Loucy (cell line): ENCODE data around the gene COL17A1.

Experiments used
- H2AFZ ChIP-seq: fragments of 200-600 bp; sonication (generic); 2 replicates; pipeline ENCODE4 v1.6.0; 2016; ENCODE audit warnings: antibody characterized with exemption, mild to moderate bottlenecking, low read length, moderate library complexity
- H3F3A ChIP-seq: fragments of 200-600 bp; 2 replicates; pipeline ENCODE4 v1.6.0; 2016; ENCODE audit warnings: antibody characterized with exemption, low read depth, mild to moderate bottlenecking
- H3K27me3 ChIP-seq: fragments of 200-600 bp; sonication (generic); 2 replicates; pipeline ENCODE4 v1.6.1; 2014; ENCODE audit warnings: low read length, mild to moderate bottlenecking; ENCODE audit not compliant: insufficient read depth, poor library complexity, severe bottlenecking
- H3K36me3 ChIP-seq: fragments of 200-600 bp; sonication (generic); 2 replicates; pipeline ENCODE4 v1.6.1; 2016; ENCODE audit warnings: low read length; ENCODE audit not compliant: insufficient read depth
- H3K4me1 ChIP-seq: fragments of 200-600 bp; sonication (generic); 2 replicates; pipeline ENCODE4 v1.5.1; 2014; ENCODE audit warnings: low read length, mild to moderate bottlenecking; ENCODE audit not compliant: insufficient read depth, poor library complexity, severe bottlenecking
- H3K4me2 ChIP-seq: fragments of 200-600 bp; sonication (generic); 2 replicates; pipeline ENCODE4 v1.6.0; 2014; ENCODE audit warnings: antibody characterized with exemption, low read length, low read depth, mild to moderate bottlenecking; ENCODE audit not compliant: poor library complexity, severe bottlenecking
- H3K4me3 ChIP-seq: fragments of 200-600 bp; sonication (generic); 2 replicates; pipeline ENCODE4 v1.5.1; 2014; ENCODE audit warnings: low read length, mild to moderate bottlenecking, mixed read lengths; ENCODE audit not compliant: poor library complexity, severe bottlenecking
- H3K79me2 ChIP-seq: fragments of 200-600 bp; sonication (generic); 2 replicates; pipeline ENCODE4 v1.6.1; 2014; ENCODE audit warnings: low read length; ENCODE audit not compliant: insufficient read depth
- H3K9ac ChIP-seq: fragments of 200-600 bp; sonication (generic); 2 replicates; pipeline ENCODE4 v1.6.0; 2014; ENCODE audit warnings: mild to moderate bottlenecking, low read depth, low read length, moderate library complexity; ENCODE audit not compliant: poor library complexity, severe bottlenecking
- H3K9me2 ChIP-seq: fragments of 200-600 bp; sonication (generic); replicated peaks from 2 replicates; pipeline ENCODE4 v1.6.1; 2016; ENCODE audit warnings: low read depth, low read length, mixed read lengths
- H3K9me3 ChIP-seq: fragments of 200-600 bp; sonication (generic); 2 replicates; pipeline ENCODE4 v1.6.1; 2014; ENCODE audit warnings: mild to moderate bottlenecking, antibody characterized with exemption, low read length, low read depth; ENCODE audit not compliant: insufficient read depth
- H4K20me1 ChIP-seq: fragments of 200-600 bp; sonication (generic); 2 replicates; pipeline ENCODE4 v1.6.0; 2014; ENCODE audit warnings: antibody characterized with exemption, low read length, mild to moderate bottlenecking; ENCODE audit not compliant: insufficient read depth, poor library complexity, severe bottlenecking
- CTCF ChIP-seq: fragments of 200-600 bp; sonication (generic); conservative IDR thresholded peaks from 2 replicates; pipeline ENCODE4 v1.5.1; 2014; ENCODE audit warnings: mild to moderate bottlenecking, antibody characterized with exemption, low read length
- EZH2phosphoT487 ChIP-seq: fragments of 200-600 bp; IDR thresholded peaks from 2 replicates; pipeline ENCODE4 v1.6.1; 2018; ENCODE audit warnings: antibody characterized with exemption, mild to moderate bottlenecking, moderate library complexity, borderline replicate concordance

COL17A1 gene

GRCh38 chr10:104057717-104058116 lies 28.0 kb downstream of the COL17A1 start:
- Histone ChIP-seq H3K79me2 (no peaks in the 10 kb centered on the region), H3K9me3 (no peaks in the 10 kb centered on the region), H3K4me2 (no peak overlapping the region), H3K4me1 (no peaks in the 10 kb centered on the region), H3K9ac (no peak overlapping the region), H3K9me2 (no peaks in the 10 kb centered on the region), H3K36me3 (no peaks in the 10 kb centered on the region), H3K27me3 (no peaks in the 10 kb centered on the region), H3K4me3 (no peak overlapping the region), H4K20me1 (no peaks in the 10 kb centered on the region), H2AFZ (no peak overlapping the region), H3F3A (no peaks in the 10 kb centered on the region)
- TF ChIP-seq EZH2phosphoT487, result no peak
- TF ChIP-seq CTCF, result no peak

GRCh38 chr10:104056619-104057273 lies 28.9 kb downstream of the COL17A1 start:
- Histone ChIP-seq H3K4me2 (no peak overlapping the region), H2AFZ (no peak overlapping the region), H3K79me2 (no peaks in the 10 kb centered on the region), H3K9me2 (no peaks in the 10 kb centered on the region), H3F3A (no peaks in the 10 kb centered on the region), H3K4me1 (no peaks in the 10 kb centered on the region), H3K9me3 (no peaks in the 10 kb centered on the region), H3K9ac (no peak overlapping the region), H4K20me1 (no peaks in the 10 kb centered on the region), H3K36me3 (no peaks in the 10 kb centered on the region), H3K27me3 (no peaks in the 10 kb centered on the region), H3K4me3 (no peak overlapping the region)
- TF ChIP-seq CTCF (no peak), EZH2phosphoT487 (no peak)

- Histone ChIP-seq H3K4me2 (no peak overlapping the region), H4K20me1 (no peaks in the 10 kb centered on the region), H3K9me3 (no peaks in the 10 kb centered on the region), H3K79me2 (no peaks in the 10 kb centered on the region), H3K9ac (no peak overlapping the region), H3K4me3 (no peak overlapping the region), H3K27me3 (no peaks in the 10 kb centered on the region), H3K36me3 (no peaks in the 10 kb centered on the region), H3F3A (no peaks in the 10 kb centered on the region), H3K4me1 (no peaks in the 10 kb centered on the region), H2AFZ (no peak overlapping the region), H3K9me2 (no peaks in the 10 kb centered on the region)
- TF ChIP-seq EZH2phosphoT487 (no peak), CTCF (no peak)
Measured at GRCh38 chr10:104054430-104054829, 31.2 kb downstream of the COL17A1 start.
